ENCODE measurements around the gene TIMM21. TPM values are rescaled to one million over a fixed set of nuclear protein-coding genes. Genes with fewer than 3 reads are reported as not detected.

The TIMM21 gene
- total RNA-seq, 1 donor from 2014 or later = 25.0 TPM

DNA sequence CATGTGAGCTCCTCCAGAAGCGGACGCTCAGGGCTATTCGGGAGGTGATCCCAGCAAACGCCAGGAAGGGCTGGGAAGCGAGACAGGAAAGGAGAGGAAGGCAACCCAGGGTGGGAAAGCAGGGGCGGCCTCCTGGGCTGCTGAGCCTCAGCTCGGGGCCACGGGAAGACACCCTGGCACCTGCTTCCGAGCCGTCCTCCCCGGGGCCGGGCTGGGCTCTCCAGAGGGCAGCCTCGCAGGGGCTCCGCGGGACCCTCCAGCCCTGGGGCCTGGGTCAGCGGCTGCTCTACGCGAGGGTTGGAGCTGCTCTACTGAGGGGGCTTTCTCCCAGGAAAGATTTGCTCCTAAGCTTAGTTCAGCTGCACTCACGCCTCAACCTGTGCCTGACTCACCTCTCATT, 34.0 kb downstream of the TIMM21 start:
- H3K27me3 ChIP-seq = no peaks in the 10 kb centered on the region
- H3K9me3 ChIP-seq = no peaks in the 10 kb centered on the region
- no peak overlapping the region for H3K27ac ChIP-seq
- no peak for DNase-seq (ENCODE audit: extremely low spot score in 2 of 2)
- no peaks in the 10 kb centered on the region for H3K4me1 ChIP-seq
- no peak overlapping the region for H3K4me3 ChIP-seq
- intact Hi-C loops (cut with DNase I) = no loop called here
- TF ChIP-seq POLR2A (IDR thresholded peaks at IDR 0.05) (no peak), POLR2AphosphoS5 (IDR thresholded peaks at IDR 0.05; ENCODE audit: insufficient read depth in 1 of 2, low read depth in 1 of 2) (no peak)
- TF ChIP-seq, protein P1, sequence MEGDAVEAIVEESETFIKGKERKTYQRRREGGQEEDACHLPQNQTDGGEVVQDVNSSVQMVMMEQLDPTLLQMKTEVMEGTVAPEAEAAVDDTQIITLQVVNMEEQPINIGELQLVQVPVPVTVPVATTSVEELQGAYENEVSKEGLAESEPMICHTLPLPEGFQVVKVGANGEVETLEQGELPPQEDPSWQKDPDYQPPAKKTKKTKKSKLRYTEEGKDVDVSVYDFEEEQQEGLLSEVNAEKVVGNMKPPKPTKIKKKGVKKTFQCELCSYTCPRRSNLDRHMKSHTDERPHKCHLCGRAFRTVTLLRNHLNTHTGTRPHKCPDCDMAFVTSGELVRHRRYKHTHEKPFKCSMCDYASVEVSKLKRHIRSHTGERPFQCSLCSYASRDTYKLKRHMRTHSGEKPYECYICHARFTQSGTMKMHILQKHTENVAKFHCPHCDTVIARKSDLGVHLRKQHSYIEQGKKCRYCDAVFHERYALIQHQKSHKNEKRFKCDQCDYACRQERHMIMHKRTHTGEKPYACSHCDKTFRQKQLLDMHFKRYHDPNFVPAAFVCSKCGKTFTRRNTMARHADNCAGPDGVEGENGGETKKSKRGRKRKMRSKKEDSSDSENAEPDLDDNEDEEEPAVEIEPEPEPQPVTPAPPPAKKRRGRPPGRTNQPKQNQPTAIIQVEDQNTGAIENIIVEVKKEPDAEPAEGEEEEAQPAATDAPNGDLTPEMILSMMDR (IDR thresholded peaks at IDR 0.05) = no peak
- no peaks in the 10 kb centered on the region for H3K36me3 ChIP-seq

DNA sequence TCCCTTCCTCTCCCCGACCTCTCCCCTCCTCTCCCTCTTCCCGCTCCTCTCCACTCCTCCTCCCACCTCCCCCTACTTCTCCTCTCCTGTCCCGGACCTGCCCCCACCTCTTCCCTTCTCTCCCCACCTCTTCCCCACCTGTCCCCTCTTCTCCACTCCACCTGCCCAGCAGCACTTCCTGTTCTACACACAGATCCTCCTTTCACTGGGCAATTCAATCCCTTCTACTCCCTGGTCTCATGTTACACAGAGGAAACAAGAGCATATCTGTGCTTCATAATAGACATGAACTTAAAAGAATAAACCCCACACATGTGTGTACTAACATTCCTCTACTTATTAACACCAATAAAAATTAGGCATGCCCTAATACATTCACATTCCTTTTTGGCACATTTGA, 34.8 kb downstream of the TIMM21 start:
- no peak for DNase-seq (ENCODE audit: extremely low spot score in 2 of 2)
- H3K4me3 ChIP-seq = no peak overlapping the region
- no peaks in the 10 kb centered on the region for H3K4me1 ChIP-seq
- no peak overlapping the region for H3K27ac ChIP-seq
- TF ChIP-seq POLR2A (IDR thresholded peaks at IDR 0.05) (no peak), POLR2AphosphoS5 (IDR thresholded peaks at IDR 0.05; ENCODE audit: insufficient read depth in 1 of 2, low read depth in 1 of 2) (no peak)
- TF ChIP-seq, protein P1 (IDR thresholded peaks at IDR 0.05) = no peak
- no peaks in the 10 kb centered on the region for H3K36me3 ChIP-seq
- intact Hi-C loops (cut with DNase I) = no loop called here
- no peaks in the 10 kb centered on the region for H3K27me3 ChIP-seq
- no peaks in the 10 kb centered on the region for H3K9me3 ChIP-seq

DNA sequence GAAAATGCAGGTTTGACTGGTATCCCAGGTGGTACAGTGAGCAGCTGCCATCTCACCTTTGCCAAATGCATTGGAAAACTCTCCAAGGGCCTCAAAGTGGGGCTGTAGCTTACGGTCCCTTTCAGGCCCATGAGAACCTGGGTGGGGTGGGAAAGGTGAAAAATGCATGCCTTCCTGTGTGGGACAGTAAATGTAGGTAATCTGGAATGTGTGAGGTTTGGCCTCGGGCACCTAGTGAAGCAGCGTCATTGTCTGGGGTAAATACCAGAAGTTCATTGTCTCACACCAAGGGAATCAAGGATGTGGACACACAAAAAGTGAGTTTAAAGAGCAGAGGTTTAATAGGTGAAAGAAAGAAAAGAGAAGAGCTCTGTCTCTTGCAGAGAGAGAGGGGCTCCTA, 36.6 kb downstream of the TIMM21 start:
- TF ChIP-seq POLR2AphosphoS5 (IDR thresholded peaks at IDR 0.05; ENCODE audit: insufficient read depth in 1 of 2, low read depth in 1 of 2) (no peak), POLR2A (IDR thresholded peaks at IDR 0.05) (no peak)
- TF ChIP-seq, protein P1 (IDR thresholded peaks at IDR 0.05) = no peak
- Histone ChIP-seq H3K4me3 (no peak overlapping the region), H3K27me3 (no peaks in the 10 kb centered on the region), H3K4me1 (no peaks in the 10 kb centered on the region), H3K9me3 (no peaks in the 10 kb centered on the region), H3K27ac (no peak overlapping the region), H3K36me3 (no peaks in the 10 kb centered on the region)
- no peak for DNase-seq (ENCODE audit: extremely low spot score in 2 of 2)
- intact Hi-C loops (cut with DNase I) = no loop called here

DNA sequence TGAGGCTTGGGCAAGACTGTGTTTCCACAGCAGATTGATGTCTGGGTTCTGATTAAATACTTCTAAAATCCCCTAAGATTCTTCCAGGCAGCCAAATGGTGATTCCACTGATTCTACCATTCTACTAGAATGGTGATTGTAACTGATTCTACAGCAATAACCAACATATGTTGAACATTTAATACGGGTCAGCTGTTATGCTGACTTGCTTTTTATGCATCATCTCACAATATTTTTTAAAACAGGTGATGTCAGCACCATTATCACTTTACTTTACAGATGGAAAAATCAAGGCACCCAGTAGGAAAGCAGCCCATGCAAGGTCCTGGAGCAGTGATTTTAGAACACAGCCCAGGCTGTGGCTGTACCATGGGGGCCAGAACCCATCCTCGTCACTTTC, 37.5 kb downstream of the TIMM21 start:
- intact Hi-C loops (cut with DNase I) = no loop called here
- TF ChIP-seq, protein P1 (IDR thresholded peaks at IDR 0.05) = no peak
- no peak for TF ChIP-seq POLR2A (IDR thresholded peaks at IDR 0.05)
- no peak for TF ChIP-seq POLR2AphosphoS5 (IDR thresholded peaks at IDR 0.05; ENCODE audit: insufficient read depth in 1 of 2, low read depth in 1 of 2)

DNA sequence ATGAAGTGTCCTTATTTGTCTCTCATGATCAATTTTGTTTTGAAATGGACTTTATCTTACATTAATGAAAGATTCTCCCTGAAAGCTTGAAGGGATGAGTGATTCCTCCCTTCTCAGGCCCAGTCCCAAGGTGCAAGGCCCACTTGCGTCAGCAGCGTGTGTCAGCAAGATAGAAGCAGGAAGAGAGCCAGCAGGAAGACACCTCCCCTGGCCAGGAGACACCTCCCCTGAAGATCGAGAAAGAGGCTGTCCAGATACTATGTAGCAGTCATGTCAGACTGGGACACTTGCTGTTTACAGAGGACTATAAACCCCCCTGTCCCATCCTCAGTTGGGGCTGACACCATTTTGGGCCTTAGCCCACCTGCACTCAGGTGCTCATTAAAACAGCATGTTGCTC, 38.3 kb downstream of the TIMM21 start:
- intact Hi-C loops (cut with DNase I) = no loop called here
- Histone ChIP-seq H3K9me3 (no peaks in the 10 kb centered on the region), H3K4me3 (no peak overlapping the region), H3K27ac (no peak overlapping the region), H3K27me3 (no peaks in the 10 kb centered on the region), H3K36me3 (no peaks in the 10 kb centered on the region), H3K4me1 (no peaks in the 10 kb centered on the region)
- TF ChIP-seq, protein P1 (IDR thresholded peaks at IDR 0.05) = no peak
- no peak for TF ChIP-seq POLR2A (IDR thresholded peaks at IDR 0.05)
- no peak for TF ChIP-seq POLR2AphosphoS5 (IDR thresholded peaks at IDR 0.05; ENCODE audit: insufficient read depth in 1 of 2, low read depth in 1 of 2)
- DNase-seq (ENCODE audit: extremely low spot score in 2 of 2) = no peak

More for the DNA sequence above, 37.5 kb downstream of the TIMM21 start:
- Histone ChIP-seq H3K36me3 (no peaks in the 10 kb centered on the region), H3K4me1 (no peaks in the 10 kb centered on the region), H3K4me3 (no peak overlapping the region), H3K27ac (no peak overlapping the region), H3K27me3 (no peaks in the 10 kb centered on the region), H3K9me3 (no peaks in the 10 kb centered on the region)
- DNase-seq (ENCODE audit: extremely low spot score in 2 of 2) = no peak

Measured in vagina (tissue), 2 donors.